Osteocyte (in vitro differentiated cells): ENCODE data around the gene SH3PXD2B. TPM values are rescaled to one million over a fixed set of nuclear protein-coding genes. Genes with fewer than 3 reads are reported as not detected.
"Not testable (repeated sequence)": the region's sequence is repeated elsewhere in the genome, so short reads cannot be mapped to it uniquely, and the experiment has no call there.

ENCODE experiments used
- DNase-seq: peaks from one replicate; pipeline ENCODE4 v3.0.0; 2021; ENCODE audit warnings: mixed read lengths; ENCODE audit not compliant: unreplicated experiment; ENCODE audit errors: extremely low spot score
- H3K27ac Mint-ChIP-seq: one replicate; pipeline ENCODE4 v1.8.0; 2021; ENCODE audit warnings: mild to moderate bottlenecking, mixed read lengths; ENCODE audit not compliant: unreplicated experiment
- H3K27me3 Mint-ChIP-seq: one replicate; pipeline ENCODE4 v1.8.0; 2021; ENCODE audit warnings: mixed read lengths; ENCODE audit not compliant: unreplicated experiment
- H3K36me3 Mint-ChIP-seq: one replicate; pipeline ENCODE4 v1.8.0; 2021; ENCODE audit warnings: mixed read lengths; ENCODE audit not compliant: unreplicated experiment
- H3K4me1 Mint-ChIP-seq: one replicate; pipeline ENCODE4 v1.8.0; 2021; ENCODE audit warnings: mixed read lengths; ENCODE audit not compliant: unreplicated experiment
- H3K4me3 Mint-ChIP-seq: one replicate; pipeline ENCODE4 v1.8.0; 2021; ENCODE audit warnings: mild to moderate bottlenecking, moderate library complexity, mixed read lengths; ENCODE audit not compliant: unreplicated experiment
- H3K9me3 Mint-ChIP-seq: one replicate; pipeline ENCODE4 v1.8.0; 2021; ENCODE audit warnings: mixed read lengths; ENCODE audit not compliant: unreplicated experiment
- total RNA-seq: library from RNA; stranded (reverse); gene quantifications from 2 replicates; pipeline ENCODE4 v1.2.1, GENCODE V29; 2021
- TF ChIP-seq, protein P1 (sequence below): fragments of 200-600 bp; sonication (generic); IDR thresholded peaks from 2 replicates; pipeline ENCODE4 v1.5.0; 2021; ENCODE audit warnings: antibody characterized with exemption, mild to moderate bottlenecking, moderate library complexity

SH3PXD2B gene
- total RNA-seq, 1 donor from 2014 or later = 114 TPM

DNA sequence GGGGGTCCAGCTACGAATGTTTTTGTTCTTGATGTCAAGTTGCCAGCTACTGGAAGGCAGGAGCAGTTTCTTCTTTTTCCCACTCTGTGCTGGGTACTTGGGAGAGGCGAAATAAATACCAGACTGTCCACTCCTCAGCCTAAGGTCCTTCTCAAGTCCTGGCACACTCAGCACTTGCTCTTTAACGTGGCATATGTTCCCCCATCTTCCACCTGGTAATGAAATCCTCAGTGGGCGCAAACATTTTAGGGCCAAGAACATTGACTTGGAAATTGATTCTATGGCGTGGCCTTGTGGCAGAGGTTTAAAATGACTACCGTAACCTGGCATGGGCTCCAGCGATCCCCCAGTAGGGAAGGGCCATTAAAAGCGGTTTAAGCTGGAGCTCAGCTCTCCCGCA lies 119.7 kb downstream of the SH3PXD2B start:
- no peak for DNase-seq
- Mint-ChIP-seq H3K4me3 (no peak overlapping the region), H3K27ac (no peak overlapping the region), H3K27me3 (no peaks in the 10 kb centered on the region), H3K9me3 (no peaks in the 10 kb centered on the region), H3K4me1 (peaks cover 8% of the 10 kb centered on the region), H3K36me3 (peaks cover 39% of the 10 kb centered on the region)
- TF ChIP-seq, protein P1, sequence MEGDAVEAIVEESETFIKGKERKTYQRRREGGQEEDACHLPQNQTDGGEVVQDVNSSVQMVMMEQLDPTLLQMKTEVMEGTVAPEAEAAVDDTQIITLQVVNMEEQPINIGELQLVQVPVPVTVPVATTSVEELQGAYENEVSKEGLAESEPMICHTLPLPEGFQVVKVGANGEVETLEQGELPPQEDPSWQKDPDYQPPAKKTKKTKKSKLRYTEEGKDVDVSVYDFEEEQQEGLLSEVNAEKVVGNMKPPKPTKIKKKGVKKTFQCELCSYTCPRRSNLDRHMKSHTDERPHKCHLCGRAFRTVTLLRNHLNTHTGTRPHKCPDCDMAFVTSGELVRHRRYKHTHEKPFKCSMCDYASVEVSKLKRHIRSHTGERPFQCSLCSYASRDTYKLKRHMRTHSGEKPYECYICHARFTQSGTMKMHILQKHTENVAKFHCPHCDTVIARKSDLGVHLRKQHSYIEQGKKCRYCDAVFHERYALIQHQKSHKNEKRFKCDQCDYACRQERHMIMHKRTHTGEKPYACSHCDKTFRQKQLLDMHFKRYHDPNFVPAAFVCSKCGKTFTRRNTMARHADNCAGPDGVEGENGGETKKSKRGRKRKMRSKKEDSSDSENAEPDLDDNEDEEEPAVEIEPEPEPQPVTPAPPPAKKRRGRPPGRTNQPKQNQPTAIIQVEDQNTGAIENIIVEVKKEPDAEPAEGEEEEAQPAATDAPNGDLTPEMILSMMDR = no peak

DNA sequence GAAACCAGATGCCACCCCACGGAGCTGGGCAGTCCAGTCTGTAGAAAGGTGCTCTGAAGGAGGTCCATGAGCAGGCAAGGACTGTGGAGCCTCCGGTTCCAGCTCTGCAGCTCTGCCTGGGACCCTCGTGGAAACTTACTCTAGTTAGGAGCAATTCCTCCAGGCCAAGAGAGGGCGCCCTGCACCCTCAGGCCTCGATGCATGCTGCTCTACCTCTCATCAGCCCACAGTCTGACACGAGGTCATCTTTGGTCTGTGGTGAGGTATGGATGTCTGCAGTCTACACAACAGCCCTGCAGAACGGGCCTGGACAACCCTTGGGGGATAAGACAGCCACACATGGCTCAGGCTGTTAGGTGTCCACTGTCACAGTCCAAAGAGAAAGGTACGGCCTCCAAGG lies 120.1 kb downstream of the SH3PXD2B start:
- no peak for DNase-seq
- H3K9me3 Mint-ChIP-seq = no peaks in the 10 kb centered on the region
- TF ChIP-seq, protein P1 = peak; percentile 8
- H3K4me3 Mint-ChIP-seq = no peak overlapping the region
- peaks cover 35% of the 10 kb centered on the region for H3K36me3 Mint-ChIP-seq
- no peak overlapping the region for H3K27ac Mint-ChIP-seq
- H3K27me3 Mint-ChIP-seq = no peaks in the 10 kb centered on the region
- H3K4me1 Mint-ChIP-seq = peaks cover 8% of the 10 kb centered on the region

DNA sequence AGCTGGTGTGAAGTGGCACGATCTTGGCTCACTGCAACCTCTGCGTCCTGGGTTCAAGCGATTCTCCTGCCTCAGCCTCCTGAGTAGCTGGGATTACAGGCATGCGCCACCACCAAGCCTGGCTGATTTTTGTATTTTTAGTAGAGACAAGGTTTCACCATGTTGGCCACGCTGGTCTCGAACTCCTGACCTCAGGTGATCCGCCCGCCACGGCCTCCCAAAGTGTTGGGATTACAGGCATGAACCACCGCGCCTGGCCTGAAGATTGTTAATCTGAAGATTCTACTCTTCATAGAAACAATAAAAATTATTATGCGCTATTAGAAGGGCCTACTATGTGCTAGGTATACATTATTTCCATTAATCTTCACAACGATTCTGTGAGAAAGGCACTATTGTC lies 127.4 kb downstream of the SH3PXD2B start:
- H3K9me3 Mint-ChIP-seq, H3K4me1 Mint-ChIP-seq, H3K27ac Mint-ChIP-seq, H3K36me3 Mint-ChIP-seq, H3K27me3 Mint-ChIP-seq, H3K4me3 Mint-ChIP-seq, DNase-seq: not testable (repeated sequence)

DNA sequence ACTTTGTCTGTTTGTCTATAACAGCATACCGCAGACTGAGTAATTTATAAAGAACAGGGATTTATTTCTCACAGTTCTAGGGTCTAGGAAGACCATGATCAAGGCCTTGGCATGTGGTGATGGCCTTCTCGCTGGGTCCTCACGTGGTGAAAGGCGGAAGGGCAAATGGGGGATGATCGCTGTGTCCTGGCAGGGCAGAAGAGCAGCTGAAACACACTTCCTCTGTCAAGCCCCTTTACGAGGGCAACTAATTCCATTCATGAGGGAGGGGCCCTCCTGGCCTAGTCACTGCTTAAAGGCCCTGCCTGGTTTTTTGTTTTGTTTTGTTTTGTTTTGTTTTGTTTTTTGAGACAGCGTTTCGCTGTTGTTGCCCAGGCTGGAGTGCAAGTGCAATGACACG lies 128.9 kb downstream of the SH3PXD2B start:
- H3K4me3 Mint-ChIP-seq = no peak overlapping the region
- no peaks in the 10 kb centered on the region for H3K27me3 Mint-ChIP-seq
- H3K9me3 Mint-ChIP-seq = no peaks in the 10 kb centered on the region
- TF ChIP-seq, protein P1 = no peak
- H3K36me3 Mint-ChIP-seq = no peaks in the 10 kb centered on the region
- H3K27ac Mint-ChIP-seq = no peak overlapping the region
- H3K4me1 Mint-ChIP-seq = peaks cover 7% of the 10 kb centered on the region
- DNase-seq = no peak

DNA sequence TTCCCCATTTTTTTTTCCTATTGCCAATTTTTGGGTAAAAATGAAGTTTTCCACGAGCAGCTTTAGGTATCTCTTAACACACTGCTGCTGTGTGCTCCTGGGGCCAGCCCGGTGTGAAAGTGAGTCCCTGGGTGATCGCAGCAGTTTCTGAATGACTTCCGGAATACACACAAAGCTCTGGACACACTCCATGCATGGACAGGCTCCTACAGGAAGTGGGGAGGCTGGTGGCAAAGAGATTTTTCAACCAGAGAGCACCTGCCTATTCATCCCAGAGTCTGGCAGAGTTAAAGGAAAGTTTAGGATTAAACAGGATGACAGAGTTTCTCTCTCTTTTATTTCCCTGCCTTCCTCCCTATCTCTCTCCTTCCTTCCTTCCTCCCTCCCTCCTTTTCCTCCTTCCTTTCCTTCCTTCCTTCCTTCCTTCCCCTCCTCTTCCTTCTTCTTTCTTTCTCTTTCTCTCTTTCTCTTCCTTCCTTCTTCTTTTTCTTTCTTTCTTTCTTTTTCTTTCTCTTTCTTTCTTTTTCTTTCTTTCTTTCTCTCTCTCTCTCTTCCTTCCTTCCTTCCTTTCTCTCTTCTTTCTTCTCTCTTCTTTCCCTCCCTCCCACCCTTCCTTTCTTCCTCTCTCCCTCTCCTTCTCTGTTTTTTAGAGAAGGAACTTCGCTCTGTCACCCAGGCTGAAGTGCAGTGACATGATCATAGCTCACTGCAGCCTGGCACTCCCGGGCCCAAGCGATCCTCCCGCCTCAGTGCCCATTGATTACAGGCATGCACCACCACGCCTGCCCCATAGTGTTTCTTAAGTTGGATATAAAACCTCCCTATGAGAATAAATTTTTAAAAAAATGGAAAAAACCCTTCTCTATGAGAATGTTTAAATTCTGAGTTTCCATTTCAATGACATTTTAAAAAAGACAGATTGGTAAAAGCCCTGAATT lies 132.0 kb downstream of the SH3PXD2B start:
- H3K27me3 Mint-ChIP-seq = no peaks in the 10 kb centered on the region
- no peak overlapping the region for H3K27ac Mint-ChIP-seq
- no peaks in the 10 kb centered on the region for H3K36me3 Mint-ChIP-seq
- no peak for DNase-seq
- H3K9me3 Mint-ChIP-seq = no peaks in the 10 kb centered on the region
- TF ChIP-seq, protein P1 = no peak
- H3K4me1 Mint-ChIP-seq = peaks cover 16% of the 10 kb centered on the region
- no peak overlapping the region for H3K4me3 Mint-ChIP-seq
